HepG2 (cell line): ENCODE data around the gene HPGD.

Experiments used
- TF ChIP-seq, protein P1 (sequence below): sonication (generic); formaldehyde crosslinking; IDR thresholded peaks from 2 replicates; pipeline ENCODE4 v1.5.0; 2020; ENCODE audit warnings: mild to moderate bottlenecking, missing genetic modification reagents, moderate library complexity
- TF ChIP-seq, protein P2 (sequence below): sonication (generic); formaldehyde crosslinking; IDR thresholded peaks from 2 replicates; pipeline ENCODE4 v1.4.0; 2020; ENCODE audit warnings: missing genetic modification reagents, borderline replicate concordance

DNA sequence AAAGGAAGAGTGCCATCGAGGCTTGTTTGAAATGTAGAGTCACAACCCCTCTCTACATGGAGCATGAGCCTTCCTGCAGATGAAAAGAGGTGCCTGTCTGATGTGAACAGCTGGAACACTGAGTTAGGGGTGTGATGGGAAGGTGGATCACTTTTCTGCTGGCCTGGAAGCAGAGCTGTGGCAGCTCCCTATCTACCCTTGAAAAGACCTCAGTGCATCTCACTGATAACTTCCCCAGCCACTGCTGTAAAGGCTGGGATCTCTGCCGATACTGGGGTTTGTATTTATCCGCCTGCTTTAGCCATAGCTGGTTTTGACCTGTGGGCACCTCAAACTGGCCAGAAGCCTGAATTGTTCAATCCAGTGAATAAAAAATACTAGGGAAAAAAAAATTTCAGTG is 46.8 kb downstream of the HPGD start:
- TF ChIP-seq, protein P1, sequence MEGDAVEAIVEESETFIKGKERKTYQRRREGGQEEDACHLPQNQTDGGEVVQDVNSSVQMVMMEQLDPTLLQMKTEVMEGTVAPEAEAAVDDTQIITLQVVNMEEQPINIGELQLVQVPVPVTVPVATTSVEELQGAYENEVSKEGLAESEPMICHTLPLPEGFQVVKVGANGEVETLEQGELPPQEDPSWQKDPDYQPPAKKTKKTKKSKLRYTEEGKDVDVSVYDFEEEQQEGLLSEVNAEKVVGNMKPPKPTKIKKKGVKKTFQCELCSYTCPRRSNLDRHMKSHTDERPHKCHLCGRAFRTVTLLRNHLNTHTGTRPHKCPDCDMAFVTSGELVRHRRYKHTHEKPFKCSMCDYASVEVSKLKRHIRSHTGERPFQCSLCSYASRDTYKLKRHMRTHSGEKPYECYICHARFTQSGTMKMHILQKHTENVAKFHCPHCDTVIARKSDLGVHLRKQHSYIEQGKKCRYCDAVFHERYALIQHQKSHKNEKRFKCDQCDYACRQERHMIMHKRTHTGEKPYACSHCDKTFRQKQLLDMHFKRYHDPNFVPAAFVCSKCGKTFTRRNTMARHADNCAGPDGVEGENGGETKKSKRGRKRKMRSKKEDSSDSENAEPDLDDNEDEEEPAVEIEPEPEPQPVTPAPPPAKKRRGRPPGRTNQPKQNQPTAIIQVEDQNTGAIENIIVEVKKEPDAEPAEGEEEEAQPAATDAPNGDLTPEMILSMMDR (CRISPR knock-in tag): no peak
- TF ChIP-seq, protein P2, sequence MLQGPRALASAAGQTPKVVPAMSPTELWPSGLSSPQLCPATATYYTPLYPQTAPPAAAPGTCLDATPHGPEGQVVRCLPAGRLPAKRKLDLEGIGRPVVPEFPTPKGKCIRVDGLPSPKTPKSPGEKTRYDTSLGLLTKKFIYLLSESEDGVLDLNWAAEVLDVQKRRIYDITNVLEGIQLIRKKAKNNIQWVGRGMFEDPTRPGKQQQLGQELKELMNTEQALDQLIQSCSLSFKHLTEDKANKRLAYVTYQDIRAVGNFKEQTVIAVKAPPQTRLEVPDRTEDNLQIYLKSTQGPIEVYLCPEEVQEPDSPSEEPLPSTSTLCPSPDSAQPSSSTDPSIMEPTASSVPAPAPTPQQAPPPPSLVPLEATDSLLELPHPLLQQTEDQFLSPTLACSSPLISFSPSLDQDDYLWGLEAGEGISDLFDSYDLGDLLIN (CRISPR knock-in tag): no peak
